ENCODE data around the gene C13orf46.
A peak's percentile ranks its signal among the peaks of the same experiment; 100 is the strongest.

The C13orf46 gene

GRCh38 chr13:113920606-113921286 is 53.1 kb downstream of the C13orf46 start:
- FAIRE-seq (no peak), DNase-seq (ENCODE audit: insufficient read length, low spot score) (no peak)
- TF ChIP-seq SPI1 (IDR thresholded peaks at IDR 0.05; ENCODE audit: low read depth, low read length) (peak; percentile 38; the same call in 1 of the 2 replicates), POU2F2 (IDR thresholded peaks at IDR 0.05; ENCODE audit: low read depth, low read length) (no peak)

- TF ChIP-seq PAX5 (IDR thresholded peaks at IDR 0.05; ENCODE audit: insufficient read depth, low read length, severe bottlenecking) (no peak), POU2F2 (IDR thresholded peaks at IDR 0.05; ENCODE audit: low read depth, low read length) (no peak), TAF1 (IDR thresholded peaks at IDR 0.05; ENCODE audit: low read depth, low read length) (no peak)
- FAIRE-seq (no peak), DNase-seq (ENCODE audit: insufficient read length, low spot score) (no peak)
Observed at GRCh38 chr13:113919761-113920559, 53.9 kb downstream of the C13orf46 start.

GRCh38 chr13:113918981-113919701 is 54.7 kb downstream of the C13orf46 start:
- TF ChIP-seq POLR2A (IDR thresholded peaks at IDR 0.05; ENCODE audit: low read depth, low read length) (no peak), POU2F2 (IDR thresholded peaks at IDR 0.05; ENCODE audit: low read depth, low read length) (no peak), SPI1 (IDR thresholded peaks at IDR 0.05; ENCODE audit: low read depth, low read length) (no peak), TAF1 (IDR thresholded peaks at IDR 0.05; ENCODE audit: low read depth, low read length) (no peak), POLR2AphosphoS5 (IDR thresholded peaks at IDR 0.05; ENCODE audit: low read depth, low read length) (no peak), PAX5 (IDR thresholded peaks at IDR 0.05; ENCODE audit: insufficient read depth, low read length, severe bottlenecking) (no peak)
- FAIRE-seq, result no peak
- no peak for DNase-seq (ENCODE audit: insufficient read length, low spot score)

DNA sequence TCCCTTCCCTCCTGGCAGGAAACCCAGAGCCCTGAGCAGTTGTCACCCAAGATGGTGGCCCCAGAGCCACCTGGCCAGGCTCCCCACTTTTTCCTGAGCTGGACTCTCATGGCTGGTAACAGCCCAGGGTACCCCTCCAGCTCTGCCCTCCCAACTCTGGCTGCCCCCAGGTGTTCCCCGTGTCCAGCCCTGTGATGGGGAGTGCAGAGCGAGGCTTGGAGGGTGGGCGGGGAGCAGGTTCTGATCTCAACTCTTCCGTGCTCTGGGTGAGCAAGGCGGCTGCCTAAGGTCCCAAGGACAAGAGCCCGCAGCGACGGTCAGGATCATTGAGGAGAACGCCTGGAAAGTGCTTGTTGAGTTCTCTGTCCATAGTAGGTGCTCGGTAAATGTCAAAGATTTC is 55.3 kb downstream of the C13orf46 start:
- DNase-seq (ENCODE audit: insufficient read length, low spot score), result no peak
- FAIRE-seq, result no peak
- TF ChIP-seq PAX5 (IDR thresholded peaks at IDR 0.05; ENCODE audit: insufficient read depth, low read length, severe bottlenecking), result no peak
- TF ChIP-seq TAF1 (IDR thresholded peaks at IDR 0.05; ENCODE audit: low read depth, low read length), result no peak
- no peak for TF ChIP-seq POLR2AphosphoS5 (IDR thresholded peaks at IDR 0.05; ENCODE audit: low read depth, low read length)
- TF ChIP-seq SPI1 (IDR thresholded peaks at IDR 0.05; ENCODE audit: low read depth, low read length), result no peak
- no peak for TF ChIP-seq POLR2A (IDR thresholded peaks at IDR 0.05; ENCODE audit: low read depth, low read length)
- TF ChIP-seq POU2F2 (IDR thresholded peaks at IDR 0.05; ENCODE audit: low read depth, low read length), result no peak

- DNase-seq (ENCODE audit: insufficient read length, low spot score) (no peak), FAIRE-seq (no peak)
- no peak for TF ChIP-seq TAF1 (IDR thresholded peaks at IDR 0.05; ENCODE audit: low read depth, low read length)
- no peak for TF ChIP-seq POLR2A (IDR thresholded peaks at IDR 0.05; ENCODE audit: low read depth, low read length)
Observed at GRCh38 chr13:113917594-113918371, 56.1 kb downstream of the C13orf46 start.

DNA sequence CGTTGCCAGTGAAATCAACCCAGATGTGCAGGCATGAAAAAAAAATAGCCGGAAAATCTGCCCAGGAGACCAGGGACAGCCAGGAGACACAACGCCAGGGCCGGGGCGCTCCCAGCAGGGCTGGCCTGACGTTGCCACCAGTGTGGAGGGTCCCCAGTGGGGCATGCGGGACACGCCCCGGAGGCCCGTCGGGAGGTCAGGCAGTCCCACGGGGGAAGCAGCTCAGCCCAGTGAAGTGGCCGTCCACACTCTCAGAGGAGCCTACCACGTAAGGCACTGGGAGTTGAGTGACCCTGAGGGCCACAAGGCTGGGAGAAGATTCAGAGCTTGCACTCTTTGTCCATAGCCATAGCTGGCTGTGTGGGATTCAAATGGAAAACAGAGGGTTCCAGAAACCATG is 56.8 kb downstream of the C13orf46 start:
- no peak for FAIRE-seq
- TF ChIP-seq SPI1 (IDR thresholded peaks at IDR 0.05; ENCODE audit: low read depth, low read length), result no peak
- TF ChIP-seq POLR2AphosphoS5 (IDR thresholded peaks at IDR 0.05; ENCODE audit: low read depth, low read length), result no peak
- no peak for TF ChIP-seq TAF1 (IDR thresholded peaks at IDR 0.05; ENCODE audit: low read depth, low read length)
- no peak for TF ChIP-seq POLR2A (IDR thresholded peaks at IDR 0.05; ENCODE audit: low read depth, low read length)
- TF ChIP-seq PAX5 (IDR thresholded peaks at IDR 0.05; ENCODE audit: insufficient read depth, low read length, severe bottlenecking), result no peak
- TF ChIP-seq POU2F2 (IDR thresholded peaks at IDR 0.05; ENCODE audit: low read depth, low read length), result no peak
- no peak for DNase-seq (ENCODE audit: insufficient read length, low spot score)

- DNase-seq (ENCODE audit: insufficient read length, low spot score), result no peak
- no peak for FAIRE-seq
- TF ChIP-seq SPI1 (IDR thresholded peaks at IDR 0.05; ENCODE audit: low read depth, low read length) (no peak), POLR2AphosphoS5 (IDR thresholded peaks at IDR 0.05; ENCODE audit: low read depth, low read length) (no peak), POLR2A (IDR thresholded peaks at IDR 0.05; ENCODE audit: low read depth, low read length) (no peak), PAX5 (IDR thresholded peaks at IDR 0.05; ENCODE audit: insufficient read depth, low read length, severe bottlenecking) (no peak), TAF1 (IDR thresholded peaks at IDR 0.05; ENCODE audit: low read depth, low read length) (no peak), POU2F2 (IDR thresholded peaks at IDR 0.05; ENCODE audit: low read depth, low read length) (no peak)
Observed at GRCh38 chr13:113916330-113916815, 57.5 kb downstream of the C13orf46 start.

DNA sequence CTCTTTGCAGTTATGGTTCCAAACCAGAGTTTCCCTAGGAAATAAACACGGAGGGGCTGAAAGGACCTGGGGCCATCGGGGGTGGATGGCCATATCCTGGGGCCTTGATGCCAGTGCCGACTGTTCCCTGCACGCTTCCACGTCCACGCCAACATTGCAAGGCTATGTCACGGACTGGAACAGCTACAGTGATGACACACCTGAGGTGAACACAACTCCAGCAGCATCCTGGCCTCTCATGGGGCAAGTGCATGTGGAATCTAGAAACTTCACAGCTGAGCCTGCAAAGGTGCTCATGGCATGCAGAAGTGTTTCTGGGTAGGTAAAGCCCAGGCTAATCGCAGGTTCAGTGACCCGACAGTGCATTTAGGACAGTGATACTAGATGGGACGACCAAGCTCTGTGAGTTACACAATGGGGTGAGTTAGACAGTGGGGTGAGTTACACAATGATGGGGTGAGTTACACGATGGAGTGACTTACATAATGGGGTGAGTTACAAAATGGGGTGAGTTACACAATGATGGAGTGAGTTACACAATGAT is 58.0 kb downstream of the C13orf46 start:
- DNase-seq (ENCODE audit: insufficient read length, low spot score) (no peak), FAIRE-seq (no peak)
- TF ChIP-seq POLR2A (IDR thresholded peaks at IDR 0.05; ENCODE audit: low read depth, low read length) (no peak), POLR2AphosphoS5 (IDR thresholded peaks at IDR 0.05; ENCODE audit: low read depth, low read length) (no peak)

All from GM12891 (cell line).